ENCODE results near the gene MAP3K5.

- TF ChIP-seq, protein P1, sequence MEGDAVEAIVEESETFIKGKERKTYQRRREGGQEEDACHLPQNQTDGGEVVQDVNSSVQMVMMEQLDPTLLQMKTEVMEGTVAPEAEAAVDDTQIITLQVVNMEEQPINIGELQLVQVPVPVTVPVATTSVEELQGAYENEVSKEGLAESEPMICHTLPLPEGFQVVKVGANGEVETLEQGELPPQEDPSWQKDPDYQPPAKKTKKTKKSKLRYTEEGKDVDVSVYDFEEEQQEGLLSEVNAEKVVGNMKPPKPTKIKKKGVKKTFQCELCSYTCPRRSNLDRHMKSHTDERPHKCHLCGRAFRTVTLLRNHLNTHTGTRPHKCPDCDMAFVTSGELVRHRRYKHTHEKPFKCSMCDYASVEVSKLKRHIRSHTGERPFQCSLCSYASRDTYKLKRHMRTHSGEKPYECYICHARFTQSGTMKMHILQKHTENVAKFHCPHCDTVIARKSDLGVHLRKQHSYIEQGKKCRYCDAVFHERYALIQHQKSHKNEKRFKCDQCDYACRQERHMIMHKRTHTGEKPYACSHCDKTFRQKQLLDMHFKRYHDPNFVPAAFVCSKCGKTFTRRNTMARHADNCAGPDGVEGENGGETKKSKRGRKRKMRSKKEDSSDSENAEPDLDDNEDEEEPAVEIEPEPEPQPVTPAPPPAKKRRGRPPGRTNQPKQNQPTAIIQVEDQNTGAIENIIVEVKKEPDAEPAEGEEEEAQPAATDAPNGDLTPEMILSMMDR (IDR thresholded peaks at IDR 0.05) = no peak
- TF ChIP-seq POLR2A (IDR thresholded peaks at IDR 0.05; ENCODE audit: low read depth) = no peak
- no peak for TF ChIP-seq EP300 (IDR thresholded peaks at IDR 0.05)
These were observed 8.0 kb downstream of the MAP3K5 start for GRCh38 chr6:136784271-136784664.
